ENCODE measurements around the gene GSE1.

Gene GSE1

GRCh38 chr16:85604145-85604705 lies 8.9 kb upstream of the GSE1 start:
- H3K36me3 ChIP-seq (ENCODE audit: insufficient read depth, low read length): no peaks in the 10 kb centered on the region
- H3K9me3 ChIP-seq (replicated peaks; ENCODE audit: low read length): no peaks in the 10 kb centered on the region
- no peak overlapping the region for H3K9ac ChIP-seq (ENCODE audit: low read depth, low read length)
- no peak overlapping the region for H3K4me3 ChIP-seq (ENCODE audit: low read length)
- no peaks in the 10 kb centered on the region for H3K27me3 ChIP-seq (ENCODE audit: control insufficient read depth, insufficient read depth, low read length)
- no peaks in the 10 kb centered on the region for H3K4me1 ChIP-seq (ENCODE audit: control insufficient read depth, insufficient read depth, low read length)
- H3K4me2 ChIP-seq (ENCODE audit: low read length): no peak overlapping the region

- no peak overlapping the region for H3K4me3 ChIP-seq (ENCODE audit: low read length)
- no peaks in the 10 kb centered on the region for H3K27me3 ChIP-seq (ENCODE audit: control insufficient read depth, insufficient read depth, low read length)
- no peaks in the 10 kb centered on the region for H3K36me3 ChIP-seq (ENCODE audit: insufficient read depth, low read length)
- H3K4me1 ChIP-seq (ENCODE audit: control insufficient read depth, insufficient read depth, low read length): peaks cover 6% of the 10 kb centered on the region
- no peak overlapping the region for H3K9ac ChIP-seq (ENCODE audit: low read depth, low read length)
- H3K4me2 ChIP-seq (ENCODE audit: low read length): no peak overlapping the region
- H3K9me3 ChIP-seq (replicated peaks; ENCODE audit: low read length): no peaks in the 10 kb centered on the region
Observed at GRCh38 chr16:85605051-85605911, 7.8 kb upstream of the GSE1 start.

- Histone ChIP-seq H3K36me3 (ENCODE audit: insufficient read depth, low read length) (no peaks in the 10 kb centered on the region), H3K4me3 (ENCODE audit: low read length) (no peak overlapping the region), H3K4me2 (ENCODE audit: low read length) (no peak overlapping the region), H3K4me1 (ENCODE audit: control insufficient read depth, insufficient read depth, low read length) (peaks cover 12% of the 10 kb centered on the region), H3K9ac (ENCODE audit: low read depth, low read length) (no peak overlapping the region), H3K9me3 (replicated peaks; ENCODE audit: low read length) (no peaks in the 10 kb centered on the region), H3K27me3 (ENCODE audit: control insufficient read depth, insufficient read depth, low read length) (no peaks in the 10 kb centered on the region)
Observed at GRCh38 chr16:85605912-85606841, 6.9 kb upstream of the GSE1 start.

- Histone ChIP-seq H3K4me3 (ENCODE audit: low read length) (no peak overlapping the region), H3K9ac (ENCODE audit: low read depth, low read length) (no peak overlapping the region), H3K36me3 (ENCODE audit: insufficient read depth, low read length) (no peaks in the 10 kb centered on the region), H3K4me1 (ENCODE audit: control insufficient read depth, insufficient read depth, low read length) (peaks cover 15% of the 10 kb centered on the region), H3K27me3 (ENCODE audit: control insufficient read depth, insufficient read depth, low read length) (no peaks in the 10 kb centered on the region), H3K9me3 (replicated peaks; ENCODE audit: low read length) (no peaks in the 10 kb centered on the region), H3K4me2 (ENCODE audit: low read length) (no peak overlapping the region)
Observed at GRCh38 chr16:85606904-85607303, 6.2 kb upstream of the GSE1 start.

GRCh38 chr16:85607321-85607765 lies 5.8 kb upstream of the GSE1 start:
- Histone ChIP-seq H3K36me3 (ENCODE audit: insufficient read depth, low read length) (no peaks in the 10 kb centered on the region), H3K9ac (ENCODE audit: low read depth, low read length) (no peak overlapping the region)

GRCh38 chr16:85607796-85608514 lies 5.2 kb upstream of the GSE1 start:
- peaks cover 23% of the 10 kb centered on the region for H3K4me1 ChIP-seq (ENCODE audit: control insufficient read depth, insufficient read depth, low read length)
- no peak overlapping the region for H3K4me3 ChIP-seq (ENCODE audit: low read length)
- H3K9ac ChIP-seq (ENCODE audit: low read depth, low read length): no peak overlapping the region
- no peaks in the 10 kb centered on the region for H3K27me3 ChIP-seq (ENCODE audit: control insufficient read depth, insufficient read depth, low read length)
- no peak overlapping the region for H3K4me2 ChIP-seq (ENCODE audit: low read length)
- H3K36me3 ChIP-seq (ENCODE audit: insufficient read depth, low read length): no peaks in the 10 kb centered on the region
- no peaks in the 10 kb centered on the region for H3K9me3 ChIP-seq (replicated peaks; ENCODE audit: low read length)

More at GRCh38 chr16:85607321-85607765, 5.8 kb upstream of the GSE1 start:
- Histone ChIP-seq H3K27me3 (ENCODE audit: control insufficient read depth, insufficient read depth, low read length) (no peaks in the 10 kb centered on the region), H3K4me3 (ENCODE audit: low read length) (no peak overlapping the region), H3K9me3 (replicated peaks; ENCODE audit: low read length) (no peaks in the 10 kb centered on the region), H3K4me2 (ENCODE audit: low read length) (no peak overlapping the region), H3K4me1 (ENCODE audit: control insufficient read depth, insufficient read depth, low read length) (peaks cover 17% of the 10 kb centered on the region)

- Histone ChIP-seq H3K9me3 (replicated peaks; ENCODE audit: low read length) (no peaks in the 10 kb centered on the region), H3K36me3 (ENCODE audit: insufficient read depth, low read length) (no peaks in the 10 kb centered on the region), H3K4me1 (ENCODE audit: control insufficient read depth, insufficient read depth, low read length) (peaks cover 27% of the 10 kb centered on the region), H3K27me3 (ENCODE audit: control insufficient read depth, insufficient read depth, low read length) (no peaks in the 10 kb centered on the region), H3K4me2 (ENCODE audit: low read length) (no peak overlapping the region), H3K9ac (ENCODE audit: low read depth, low read length) (no peak overlapping the region), H3K4me3 (ENCODE audit: low read length) (no peak overlapping the region)
Observed at GRCh38 chr16:85608515-85608885, 4.6 kb upstream of the GSE1 start.

GRCh38 chr16:85608887-85609286 lies 4.2 kb upstream of the GSE1 start:
- H3K4me2 ChIP-seq (ENCODE audit: low read length): no peak overlapping the region
- H3K4me1 ChIP-seq (ENCODE audit: control insufficient read depth, insufficient read depth, low read length): peaks cover 27% of the 10 kb centered on the region
- no peaks in the 10 kb centered on the region for H3K27me3 ChIP-seq (ENCODE audit: control insufficient read depth, insufficient read depth, low read length)
- no peaks in the 10 kb centered on the region for H3K9me3 ChIP-seq (replicated peaks; ENCODE audit: low read length)
- no peak overlapping the region for H3K9ac ChIP-seq (ENCODE audit: low read depth, low read length)
- H3K4me3 ChIP-seq (ENCODE audit: low read length): no peak overlapping the region
- H3K36me3 ChIP-seq (ENCODE audit: insufficient read depth, low read length): no peaks in the 10 kb centered on the region

- Histone ChIP-seq H3K4me1 (ENCODE audit: control insufficient read depth, insufficient read depth, low read length) (peaks cover 27% of the 10 kb centered on the region), H3K36me3 (ENCODE audit: insufficient read depth, low read length) (no peaks in the 10 kb centered on the region), H3K9ac (ENCODE audit: low read depth, low read length) (no peak overlapping the region), H3K4me3 (ENCODE audit: low read length) (no peak overlapping the region), H3K4me2 (ENCODE audit: low read length) (no peak overlapping the region), H3K9me3 (replicated peaks; ENCODE audit: low read length) (no peaks in the 10 kb centered on the region), H3K27me3 (ENCODE audit: control insufficient read depth, insufficient read depth, low read length) (no peaks in the 10 kb centered on the region)
Observed at GRCh38 chr16:85609539-85609938, 3.6 kb upstream of the GSE1 start.

GRCh38 chr16:85610059-85610445 lies 3.1 kb upstream of the GSE1 start:
- Histone ChIP-seq H3K4me3 (ENCODE audit: low read length) (peak overlapping the region; percentile 40), H3K4me2 (ENCODE audit: low read length) (peak overlapping the region; percentile 74), H3K27me3 (ENCODE audit: control insufficient read depth, insufficient read depth, low read length) (no peaks in the 10 kb centered on the region), H3K36me3 (ENCODE audit: insufficient read depth, low read length) (no peaks in the 10 kb centered on the region), H3K9me3 (replicated peaks; ENCODE audit: low read length) (no peaks in the 10 kb centered on the region), H3K9ac (ENCODE audit: low read depth, low read length) (no peak overlapping the region), H3K4me1 (ENCODE audit: control insufficient read depth, insufficient read depth, low read length) (peaks cover 27% of the 10 kb centered on the region)

All from skeletal muscle satellite cell (primary cell).